PC-9 (cell line): ENCODE measurements around the gene CCDC201. TPM values are rescaled to one million over a fixed set of nuclear protein-coding genes. Genes with fewer than 3 reads are reported as not detected.

Experiments
- BruUV-seq: library from RNA; stranded (reverse); fragments of 400-500 nt; replicated peaks from 2 replicates; lab custom pipeline; 2021; lab: Mats Ljungman, UMichigan
- CTCF ChIA-PET: fragments of 300-600 bp; sonication (Branson Sonifier 250); formaldehyde crosslinking; loops from one replicate; lab custom pipeline; 2022; ENCODE audit warnings: antibody characterized with exemption; lab: Charles Lee
- POLR2A ChIA-PET: fragments of 300-600 bp; sonication (Branson Sonifier 250); formaldehyde crosslinking; loops from one replicate; lab custom pipeline; 2022; ENCODE audit warnings: antibody characterized with exemption; ENCODE audit not compliant: unreplicated experiment; lab: Charles Lee
- DNase-seq, 2 experiments: peaks; one replicate each; pipeline versions ENCODE4 v3.0.0 to v3.0.0-alpha.2; 2015 to 2022; ENCODE audit warnings: mixed read lengths in 1 of 2
- H2AFZ ChIP-seq: fragments of 200-600 bp; sonication (generic); 2 replicates; pipeline ENCODE4 v1.8.1; 2017; ENCODE audit warnings: antibody characterized with exemption
- H3F3A ChIP-seq: fragments of 200-600 bp; sonication (generic); 2 replicates; pipeline ENCODE4 v1.8.1; 2017; ENCODE audit warnings: antibody characterized with exemption, mild to moderate bottlenecking, low read depth; ENCODE audit not compliant: insufficient read depth
- H3K27ac ChIP-seq: fragments of 200-600 bp; sonication (generic); 2 replicates; pipeline ENCODE4 v1.6.1; 2016; ENCODE audit warnings: mixed run types
- H3K27me3 ChIP-seq: fragments of 200-600 bp; sonication (generic); 2 replicates; pipeline ENCODE4 v1.6.1; 2016; ENCODE audit warnings: low read depth, mixed run types; ENCODE audit not compliant: insufficient read depth
- H3K36me3 ChIP-seq: fragments of 200-600 bp; sonication (generic); 2 replicates; pipeline ENCODE4 v1.6.1; 2016; ENCODE audit warnings: low read depth, mixed run types
- H3K4me1 ChIP-seq: fragments of 200-600 bp; sonication (generic); replicated peaks from 2 replicates; pipeline ENCODE4 v1.6.1; 2016; ENCODE audit warnings: mixed run types; ENCODE audit not compliant: insufficient read depth
- H3K4me2 ChIP-seq: fragments of 200-600 bp; sonication (generic); 2 replicates; pipeline ENCODE4 v1.6.1; 2017; ENCODE audit warnings: mixed run types
- H3K4me3 ChIP-seq: fragments of 200-600 bp; sonication (generic); 2 replicates; pipeline ENCODE4 v1.6.1; 2016; ENCODE audit warnings: mixed run types
- H3K79me2 ChIP-seq: fragments of 200-600 bp; sonication (generic); 2 replicates; pipeline ENCODE4 v1.6.1; 2017; ENCODE audit warnings: low read depth, mixed run types
- H3K9me2 ChIP-seq: fragments of 200-600 bp; sonication (generic); 2 replicates; pipeline ENCODE4 v1.8.1; 2017; ENCODE audit warnings: mild to moderate bottlenecking; ENCODE audit not compliant: insufficient read depth
- H3K9me3 ChIP-seq: fragments of 200-600 bp; sonication (generic); 2 replicates; pipeline ENCODE4 v1.8.1; 2016; ENCODE audit warnings: low read depth; ENCODE audit not compliant: insufficient read depth
- H4K20me1 ChIP-seq: fragments of 200-600 bp; sonication (generic); 2 replicates; pipeline ENCODE4 v1.8.1; 2017; ENCODE audit not compliant: insufficient read depth
- EZH2 ChIP-seq: fragments of 200-600 bp; sonication (generic); IDR thresholded peaks from 2 replicates; pipeline ENCODE4 v1.8.0; 2017; ENCODE audit warnings: antibody characterized with exemption, low read depth
- intact Hi-C: fragments of 100-400 bp; cut with micrococcal nuclease; formaldehyde crosslinking; loops from one replicate; pipeline ENCODE4 v1.10.0; 2022; ENCODE audit not compliant: unreplicated experiment
- total RNA-seq: library from RNA; stranded (reverse); gene quantifications from 2 replicates; pipeline ENCODE4 v1.2.3, GENCODE V29; 2021
- TF ChIP-seq, protein P1 (sequence below): fragments of 200-600 bp; sonication (generic); conservative IDR thresholded peaks from 2 replicates; pipeline ENCODE4 v1.6.1; 2017; ENCODE audit warnings: mixed run types, antibody characterized with exemption, mild to moderate bottlenecking, moderate library complexity

The CCDC201 gene
- total RNA-seq, 1 experiment from 2014 or later, result not detected

DNA sequence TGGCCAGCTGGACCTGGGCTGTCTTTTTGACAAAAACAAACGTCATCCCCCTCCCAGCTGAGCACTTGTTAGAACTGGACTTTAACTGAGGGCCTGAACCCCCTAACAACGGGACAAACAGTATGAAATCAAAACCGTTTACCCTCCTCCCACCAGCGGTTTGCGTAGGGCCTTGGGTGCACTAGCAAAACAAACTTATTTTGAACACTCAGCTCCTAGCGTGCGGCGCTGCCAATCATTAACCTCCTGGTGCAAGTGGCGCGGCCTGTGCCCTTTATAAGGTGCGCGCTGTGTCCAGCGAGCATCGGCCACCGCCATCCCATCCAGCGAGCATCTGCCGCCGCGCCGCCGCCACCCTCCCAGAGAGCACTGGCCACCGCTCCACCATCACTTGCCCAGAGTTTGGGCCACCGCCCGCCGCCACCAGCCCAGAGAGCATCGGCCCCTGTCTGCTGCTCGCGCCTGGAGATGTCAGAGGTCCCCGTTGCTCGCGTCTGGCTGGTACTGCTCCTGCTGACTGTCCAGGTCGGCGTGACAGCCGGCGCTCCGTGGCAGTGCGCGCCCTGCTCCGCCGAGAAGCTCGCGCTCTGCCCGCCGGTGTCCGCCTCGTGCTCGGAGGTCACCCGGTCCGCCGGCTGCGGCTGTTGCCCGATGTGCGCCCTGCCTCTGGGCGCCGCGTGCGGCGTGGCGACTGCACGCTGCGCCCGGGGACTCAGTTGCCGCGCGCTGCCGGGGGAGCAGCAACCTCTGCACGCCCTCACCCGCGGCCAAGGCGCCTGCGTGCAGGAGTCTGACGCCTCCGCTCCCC lies 15.5 kb upstream of the CCDC201 start, which contains the start of gene IGFBP1:
Gene IGFBP1 (plus strand): TSS at position 304 of the 808 bp plus-strand sequence. CDS start 165 bp downstream, at position 469.
- Histone ChIP-seq H3K36me3 (no peaks in the 10 kb centered on the region), H3K27ac (peak within 1 kb of the TSS; percentile 87), H3K4me2 (peak within 1 kb of the TSS; percentile 92), H3K9me3 (no peaks in the 10 kb centered on the region), H3K4me1 (peaks cover 51% of the 10 kb centered on the region), H4K20me1 (no peaks in the 10 kb centered on the region), H3K9me2 (no peaks in the 10 kb centered on the region), H2AFZ (peak within 1 kb of the TSS; percentile 84), H3F3A (peaks cover 33% of the 10 kb centered on the region), H3K79me2 (peaks cover 17% of the 10 kb centered on the region), H3K4me3 (peak within 1 kb of the TSS; percentile 73), H3K27me3 (no peaks in the 10 kb centered on the region)
- BruUV-seq, result no TSS peak
- POLR2A ChIA-PET, result no interaction called here
- peak; percentile 40 to 69 for DNase-seq
- TF ChIP-seq, protein P1, sequence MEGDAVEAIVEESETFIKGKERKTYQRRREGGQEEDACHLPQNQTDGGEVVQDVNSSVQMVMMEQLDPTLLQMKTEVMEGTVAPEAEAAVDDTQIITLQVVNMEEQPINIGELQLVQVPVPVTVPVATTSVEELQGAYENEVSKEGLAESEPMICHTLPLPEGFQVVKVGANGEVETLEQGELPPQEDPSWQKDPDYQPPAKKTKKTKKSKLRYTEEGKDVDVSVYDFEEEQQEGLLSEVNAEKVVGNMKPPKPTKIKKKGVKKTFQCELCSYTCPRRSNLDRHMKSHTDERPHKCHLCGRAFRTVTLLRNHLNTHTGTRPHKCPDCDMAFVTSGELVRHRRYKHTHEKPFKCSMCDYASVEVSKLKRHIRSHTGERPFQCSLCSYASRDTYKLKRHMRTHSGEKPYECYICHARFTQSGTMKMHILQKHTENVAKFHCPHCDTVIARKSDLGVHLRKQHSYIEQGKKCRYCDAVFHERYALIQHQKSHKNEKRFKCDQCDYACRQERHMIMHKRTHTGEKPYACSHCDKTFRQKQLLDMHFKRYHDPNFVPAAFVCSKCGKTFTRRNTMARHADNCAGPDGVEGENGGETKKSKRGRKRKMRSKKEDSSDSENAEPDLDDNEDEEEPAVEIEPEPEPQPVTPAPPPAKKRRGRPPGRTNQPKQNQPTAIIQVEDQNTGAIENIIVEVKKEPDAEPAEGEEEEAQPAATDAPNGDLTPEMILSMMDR, result no peak
- no peak for TF ChIP-seq EZH2
- CTCF ChIA-PET, result interaction anchor here (0.6 kb wide), 1 partner anchor 264 kb away, joined by 7 read pairs; no protein-coding TSS in a partner anchor
- intact Hi-C loops, result no loop called here

GRCh38 chr7:45886931-45887667 lies 14.2 kb upstream of the CCDC201 start:
- intact Hi-C loops, result no loop called here
- BruUV-seq, result no TSS peak
- H3K4me2 ChIP-seq, result peak overlapping the region; percentile 92
- no peaks in the 10 kb centered on the region for H3K9me3 ChIP-seq
- ChIA-PET POLR2A (interaction anchor here (0.7 kb wide), 2 partner anchors 90 to 118 kb away, joined by 3 read pairs; no protein-coding TSS in a partner anchor), CTCF (interaction anchor here (0.5 kb wide), 1 partner anchor 1207 kb away, joined by 3 read pairs; no protein-coding TSS in a partner anchor)
- H3K27ac ChIP-seq, result peak overlapping the region; percentile 87
- peaks cover 17% of the 10 kb centered on the region for H3K79me2 ChIP-seq
- H3F3A ChIP-seq, result peaks cover 36% of the 10 kb centered on the region
- TF ChIP-seq EZH2, result no peak
- TF ChIP-seq, protein P1, result no peak
- no peaks in the 10 kb centered on the region for H3K27me3 ChIP-seq
- H2AFZ ChIP-seq, result peak overlapping the region; percentile 84; the same call in 1 of the 2 replicates
- H3K4me3 ChIP-seq, result peak overlapping the region; percentile 73; the same call in 1 of the 2 replicates
- peak in 1 of 2 experiments; percentile 71 for DNase-seq
- peaks cover 59% of the 10 kb centered on the region for H3K4me1 ChIP-seq
- H3K9me2 ChIP-seq, result no peaks in the 10 kb centered on the region
- H4K20me1 ChIP-seq, result no peaks in the 10 kb centered on the region
- no peaks in the 10 kb centered on the region for H3K36me3 ChIP-seq

DNA sequence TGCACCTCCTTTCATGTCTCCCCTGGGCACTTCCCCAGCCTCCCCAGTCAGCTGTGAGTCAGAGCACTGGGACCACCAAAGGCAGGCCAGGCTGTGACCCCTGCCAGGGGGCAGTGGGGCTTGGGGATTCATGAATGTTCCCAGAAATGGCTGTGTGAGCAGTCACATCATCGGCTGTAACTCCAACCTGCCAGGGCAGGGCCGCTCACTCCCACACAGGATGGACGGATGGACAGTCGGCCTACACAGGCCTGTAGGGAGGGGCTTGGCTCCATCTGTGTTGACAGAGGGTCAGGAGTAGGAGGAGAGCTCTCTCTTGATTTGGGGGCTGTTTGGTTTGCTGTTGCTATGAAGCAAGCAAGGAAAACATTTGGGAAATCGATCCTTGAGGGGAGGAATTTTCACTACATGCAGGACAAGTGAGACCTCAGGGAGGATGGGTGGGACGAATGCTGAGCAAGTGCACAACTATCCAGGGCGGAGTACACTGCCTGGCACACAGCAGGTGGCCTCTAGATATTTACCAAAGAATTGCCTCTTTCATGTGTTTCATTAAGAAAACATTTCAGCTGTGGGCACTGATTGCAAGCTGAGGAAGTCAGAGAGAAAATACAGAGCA lies 12.5 kb upstream of the CCDC201 start:
- intact Hi-C loops, result loop anchor here (1.0 kb wide), 1 partner anchor 93 kb away; no protein-coding TSS in a partner anchor
- ChIA-PET CTCF (interaction anchor here (0.9 to 1.3 kb wide), 2 partner anchors 33 to 34 kb away, joined by 3 to 5 read pairs; no protein-coding TSS in a partner anchor), POLR2A (interaction anchor here (0.7 kb wide), 3 partner anchors 836 to 1117 kb away, joined by 3 to 4 read pairs (median 4); no protein-coding TSS in a partner anchor)
- Histone ChIP-seq H3K4me1 (peaks cover 70% of the 10 kb centered on the region), H3K27me3 (no peaks in the 10 kb centered on the region), H3K9me2 (no peaks in the 10 kb centered on the region), H3K4me2 (peak overlapping the region; percentile 92), H3K4me3 (peak overlapping the region; percentile 2; the same call in 1 of the 2 replicates), H3K9me3 (no peaks in the 10 kb centered on the region), H3K36me3 (no peaks in the 10 kb centered on the region), H2AFZ (0 out of 2 replicates have a peak overlapping the region, but pooled peaks have one; percentile 5), H3K79me2 (peaks cover 17% of the 10 kb centered on the region), H3K27ac (peak overlapping the region; percentile 87), H3F3A (peaks cover 46% of the 10 kb centered on the region), H4K20me1 (no peaks in the 10 kb centered on the region)
- peak; percentile 80 to 99 for DNase-seq
- TF ChIP-seq, protein P1, result no peak
- TF ChIP-seq EZH2, result no peak
- no TSS peak for BruUV-seq
